ENCODE measurements around the gene EPHA8.

- TF ChIP-seq CTCF (IDR thresholded peaks at IDR 0.05): no peak
- TF ChIP-seq POLR2A (IDR thresholded peaks at IDR 0.05): no peak
Observed at GRCh38 chr1:22573237-22573636, 9.9 kb downstream of the EPHA8 start.

Measured in lower leg skin (tissue), 3 donors.